ENCODE measurements around the gene SLC13A3.

Gene SLC13A3

DNA sequence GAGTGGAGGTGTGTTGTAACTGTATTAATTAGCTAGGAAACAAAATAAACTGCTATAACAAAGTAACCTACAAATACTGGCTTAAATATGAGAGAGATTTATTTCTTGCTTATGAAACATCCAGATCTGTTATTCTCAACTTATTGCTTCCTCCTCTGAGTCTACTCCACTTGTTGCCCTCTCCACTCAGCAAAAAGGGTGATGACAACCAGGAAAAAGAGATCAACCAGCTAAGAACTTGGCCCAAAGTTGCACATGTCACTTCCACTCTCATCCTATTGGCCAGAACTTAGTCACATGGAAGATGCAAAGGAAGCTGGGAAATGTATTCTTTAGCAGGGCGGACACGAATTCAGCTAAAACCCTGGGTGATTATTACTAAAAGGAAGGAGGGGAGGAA lies 43.2 kb upstream of the SLC13A3 start:
- TF ChIP-seq, protein P1, sequence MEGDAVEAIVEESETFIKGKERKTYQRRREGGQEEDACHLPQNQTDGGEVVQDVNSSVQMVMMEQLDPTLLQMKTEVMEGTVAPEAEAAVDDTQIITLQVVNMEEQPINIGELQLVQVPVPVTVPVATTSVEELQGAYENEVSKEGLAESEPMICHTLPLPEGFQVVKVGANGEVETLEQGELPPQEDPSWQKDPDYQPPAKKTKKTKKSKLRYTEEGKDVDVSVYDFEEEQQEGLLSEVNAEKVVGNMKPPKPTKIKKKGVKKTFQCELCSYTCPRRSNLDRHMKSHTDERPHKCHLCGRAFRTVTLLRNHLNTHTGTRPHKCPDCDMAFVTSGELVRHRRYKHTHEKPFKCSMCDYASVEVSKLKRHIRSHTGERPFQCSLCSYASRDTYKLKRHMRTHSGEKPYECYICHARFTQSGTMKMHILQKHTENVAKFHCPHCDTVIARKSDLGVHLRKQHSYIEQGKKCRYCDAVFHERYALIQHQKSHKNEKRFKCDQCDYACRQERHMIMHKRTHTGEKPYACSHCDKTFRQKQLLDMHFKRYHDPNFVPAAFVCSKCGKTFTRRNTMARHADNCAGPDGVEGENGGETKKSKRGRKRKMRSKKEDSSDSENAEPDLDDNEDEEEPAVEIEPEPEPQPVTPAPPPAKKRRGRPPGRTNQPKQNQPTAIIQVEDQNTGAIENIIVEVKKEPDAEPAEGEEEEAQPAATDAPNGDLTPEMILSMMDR (IDR thresholded peaks at IDR 0.05; ENCODE audit: low read depth, low read length) = no peak
- DNase-seq (ENCODE audit: extremely low read depth, low read depth) = no peak

DNA sequence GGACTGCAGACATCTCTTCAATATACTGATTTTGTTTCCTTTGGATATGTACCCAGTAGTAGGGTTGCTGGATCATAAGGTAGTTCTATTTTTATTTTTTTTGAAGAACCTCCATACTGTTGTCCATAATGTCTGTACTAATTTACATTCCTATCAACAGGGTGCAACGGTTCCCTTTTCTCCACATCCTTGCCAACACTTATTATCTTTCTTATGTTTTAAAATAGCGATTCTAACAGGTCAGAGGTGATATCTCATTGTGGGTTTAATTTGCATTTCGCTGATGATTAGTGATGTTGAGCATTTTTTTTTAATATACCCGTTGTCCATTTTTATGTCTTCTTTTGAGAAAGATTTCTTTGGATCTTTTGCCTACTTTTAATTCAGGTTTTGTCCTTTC lies 39.9 kb upstream of the SLC13A3 start:
- TF ChIP-seq, protein P1 (IDR thresholded peaks at IDR 0.05; ENCODE audit: low read depth, low read length) = no peak

DNA sequence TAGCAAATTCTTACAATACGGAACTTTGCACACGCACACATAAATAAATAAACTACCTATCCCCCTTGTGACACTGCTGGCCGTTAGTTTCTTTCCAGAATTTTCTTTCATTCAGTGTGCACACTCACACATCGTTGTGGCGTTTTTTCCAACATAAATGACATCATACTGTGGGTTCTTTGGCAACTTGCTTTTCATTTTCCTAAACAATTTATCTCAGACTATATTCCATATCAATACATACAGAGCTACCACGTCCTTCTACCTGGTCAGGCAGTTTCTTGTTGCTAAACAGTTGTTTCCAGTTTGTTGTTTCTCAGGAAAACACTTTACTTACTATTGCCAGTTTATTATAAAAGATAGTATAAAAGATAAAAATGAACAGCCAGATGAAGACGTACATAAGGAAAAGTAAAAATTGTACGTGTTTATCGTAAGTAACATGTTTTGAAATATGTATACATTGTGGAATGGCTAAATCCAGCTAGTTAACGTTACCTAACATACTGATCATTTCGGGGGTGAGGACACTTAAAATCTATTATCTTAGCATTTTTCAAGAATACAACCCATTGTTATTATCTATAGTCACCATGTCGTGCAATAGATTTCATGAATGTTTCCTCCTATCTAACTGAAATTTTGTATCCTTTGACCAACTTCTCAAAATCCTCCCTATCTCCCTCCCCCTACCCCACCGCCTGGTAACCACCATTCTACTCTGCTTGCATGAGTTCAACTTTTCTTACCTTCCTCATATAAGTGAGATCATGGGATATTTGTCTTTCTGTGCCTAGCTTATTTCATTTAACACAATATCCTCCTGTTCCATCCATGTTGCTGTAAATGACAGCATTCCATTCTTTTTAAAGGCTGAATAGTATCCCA lies 39.2 kb upstream of the SLC13A3 start:
- DNase-seq (ENCODE audit: extremely low read depth, low read depth) = no peak
- TF ChIP-seq, protein P1 (IDR thresholded peaks at IDR 0.05; ENCODE audit: low read depth, low read length) = no peak

More for the DNA sequence above, 39.9 kb upstream of the SLC13A3 start:
- DNase-seq (ENCODE audit: extremely low read depth, low read depth) = no peak

DNA sequence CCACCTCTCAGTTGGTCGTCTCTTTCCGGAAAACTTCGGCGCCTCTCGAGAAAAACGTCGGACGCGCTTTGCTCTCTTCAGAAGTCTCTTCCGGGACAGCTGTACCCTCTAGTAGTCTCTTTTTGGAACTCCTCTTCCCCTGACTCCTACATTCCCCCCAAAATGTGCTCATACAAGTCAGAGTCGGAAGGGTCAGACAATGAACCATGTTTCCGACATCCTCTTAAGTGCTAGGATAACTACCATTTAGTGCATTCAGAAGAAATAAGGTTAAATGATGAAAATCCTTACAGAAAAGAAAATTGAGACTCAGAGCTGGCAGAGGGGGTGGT lies 38.5 kb upstream of the SLC13A3 start:
- TF ChIP-seq, protein P1 (IDR thresholded peaks at IDR 0.05; ENCODE audit: low read depth, low read length) = no peak
- no peak for DNase-seq (ENCODE audit: extremely low read depth, low read depth)

DNA sequence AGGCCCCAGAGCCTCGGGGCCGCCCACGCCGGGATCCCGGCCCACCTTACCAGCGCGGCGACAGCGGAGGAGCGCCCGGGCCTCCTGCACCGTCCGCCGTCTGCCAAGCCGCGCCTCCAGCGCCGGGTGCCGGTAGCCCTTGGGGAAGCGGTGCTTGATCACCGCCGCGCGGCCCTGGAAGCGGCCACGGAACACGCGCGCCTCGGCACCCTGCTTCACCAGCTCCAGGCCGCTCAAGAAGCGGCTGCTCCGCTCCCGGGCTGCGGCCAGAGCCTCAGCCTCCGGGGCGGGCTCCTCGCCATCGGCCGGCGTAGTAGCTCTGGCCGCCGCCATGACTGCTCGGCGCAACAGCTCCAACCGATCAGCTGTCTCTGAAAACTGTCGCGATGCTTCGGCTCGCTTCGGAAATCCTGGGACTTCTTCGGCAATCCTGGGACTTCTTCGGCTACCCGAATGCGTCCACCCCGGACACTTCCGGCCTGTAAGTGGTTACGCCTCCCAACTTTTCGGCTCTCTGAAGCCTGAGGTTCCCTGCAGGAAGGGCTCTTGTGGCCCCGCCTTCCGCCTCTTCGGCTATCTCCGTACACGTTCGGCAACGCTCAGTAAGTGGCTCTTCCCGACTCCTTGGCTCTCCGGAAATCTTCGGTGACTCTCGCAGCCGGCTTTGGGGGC lies 38.0 kb upstream of the SLC13A3 start, which contains the start of gene TP53RK:
TP53RK (minus strand) TSS at position 363 of the 672 bp plus-strand sequence; CDS start at position 333, 30 bp downstream.
- TF ChIP-seq, protein P1 (IDR thresholded peaks at IDR 0.05; ENCODE audit: low read depth, low read length) = no peak; the same call in 1 of the 2 replicates
- peak; percentile 100 for DNase-seq (ENCODE audit: extremely low read depth, low read depth)

DNA sequence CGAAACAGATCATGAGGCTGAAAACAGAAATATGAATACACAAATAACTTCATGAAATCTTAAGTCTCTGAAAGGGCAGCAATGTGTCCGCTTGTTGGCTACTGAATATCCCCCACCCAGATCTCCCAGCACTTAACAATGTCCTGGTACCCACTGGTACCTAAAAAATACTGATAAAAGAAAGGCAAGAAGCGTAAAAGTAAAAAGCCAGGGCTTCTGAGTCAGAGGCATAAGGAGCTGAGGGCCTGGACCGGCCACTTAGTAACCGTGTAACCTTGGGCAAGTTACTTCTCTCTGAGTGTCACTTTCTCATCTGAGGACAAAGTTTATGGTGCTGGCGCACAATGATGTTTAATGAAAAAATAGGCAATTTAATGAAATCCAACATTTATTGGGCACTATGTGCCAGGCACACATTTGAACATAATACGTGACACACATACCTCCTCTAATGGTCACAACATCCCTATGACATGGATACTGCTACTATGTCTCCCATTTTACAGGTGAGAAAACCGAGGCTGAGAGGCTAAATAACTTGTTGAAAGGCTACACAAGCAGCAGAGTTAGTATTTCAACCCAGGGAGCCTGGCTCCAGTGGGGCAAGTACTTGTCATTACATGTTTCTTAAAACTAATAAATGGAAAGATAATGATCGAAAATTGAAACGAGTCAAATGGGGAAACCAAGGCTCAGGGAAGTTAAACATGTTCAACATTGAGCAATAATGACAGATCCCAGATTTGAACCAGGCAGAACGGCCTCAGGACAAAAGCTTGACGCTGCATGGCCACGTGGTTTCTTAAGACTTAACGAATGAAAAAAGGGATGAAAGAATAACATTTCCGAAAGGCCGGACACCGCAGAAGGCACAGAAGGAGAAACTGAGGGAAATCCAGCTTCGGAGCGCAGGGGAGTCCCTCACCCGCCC lies 37.2 kb upstream of the SLC13A3 start:
- TF ChIP-seq, protein P1 (IDR thresholded peaks at IDR 0.05; ENCODE audit: low read depth, low read length) = no peak
- DNase-seq (ENCODE audit: extremely low read depth, low read depth) = no peak

Measured in AG09319 (cell line).